Epidermal melanocyte (primary cell): Measurements from ENCODE around the gene PCDHGA10.
"Not testable (repeated sequence)": the region's sequence is repeated elsewhere in the genome, so short reads cannot be mapped to it uniquely, and the experiment has no call there.

Source experiments
- DNase-seq: peaks from one replicate; pipeline ENCODE4 v3.0.0; 2011; ENCODE audit warnings: low spot score; ENCODE audit not compliant: insufficient read length

PCDHGA10 gene

DNA sequence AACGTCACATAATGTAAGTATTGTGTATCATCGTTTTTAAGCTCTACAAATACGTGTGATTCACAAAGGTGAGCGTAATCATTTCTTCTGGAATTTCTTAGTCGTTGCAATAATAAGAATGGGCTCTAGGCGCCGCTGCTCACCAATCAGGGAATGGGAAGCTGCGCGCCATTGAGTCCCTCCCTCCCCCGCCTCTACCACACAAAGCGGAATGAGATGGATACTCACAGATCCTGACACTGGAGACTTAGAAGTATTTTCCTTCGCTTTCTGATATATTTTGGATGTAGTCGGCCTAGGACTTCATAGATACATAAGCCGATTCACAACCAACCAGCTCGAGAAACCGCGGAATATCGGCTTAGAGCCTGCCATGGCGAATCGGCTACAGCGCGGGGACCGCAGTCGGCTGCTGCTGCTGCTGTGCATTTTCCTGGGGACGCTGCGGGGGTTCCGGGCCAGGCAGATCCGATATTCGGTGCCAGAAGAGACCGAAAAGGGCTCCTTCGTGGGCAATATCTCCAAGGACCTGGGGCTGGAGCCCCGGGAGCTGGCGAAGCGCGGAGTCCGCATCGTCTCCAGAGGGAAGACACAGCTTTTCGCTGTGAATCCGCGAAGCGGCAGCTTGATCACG is 8.2 kb downstream of the PCDHGA10 start, which contains the start of gene PCDHGA11:
TSS of gene PCDHGA11 (plus strand) at position 197 of the 634 bp plus-strand sequence. CDS start at position 374, 177 bp downstream.
- DNase-seq, result no peak

DNA sequence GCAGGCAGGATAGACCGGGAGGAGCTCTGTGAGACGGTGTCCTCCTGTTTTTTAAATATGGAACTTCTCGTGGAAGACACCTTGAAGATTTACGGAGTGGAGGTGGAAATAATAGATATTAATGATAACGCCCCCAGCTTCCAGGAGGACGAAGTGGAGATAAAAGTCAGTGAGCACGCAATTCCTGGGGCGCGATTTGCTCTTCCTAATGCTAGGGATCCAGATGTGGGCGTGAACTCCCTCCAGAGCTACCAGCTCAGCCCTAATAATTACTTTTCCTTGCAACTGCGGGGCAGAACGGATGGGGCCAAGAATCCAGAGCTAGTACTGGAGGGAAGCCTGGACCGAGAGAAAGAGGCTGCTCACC is 8.7 kb downstream of the PCDHGA10 start:
- DNase-seq, result no peak

DNA sequence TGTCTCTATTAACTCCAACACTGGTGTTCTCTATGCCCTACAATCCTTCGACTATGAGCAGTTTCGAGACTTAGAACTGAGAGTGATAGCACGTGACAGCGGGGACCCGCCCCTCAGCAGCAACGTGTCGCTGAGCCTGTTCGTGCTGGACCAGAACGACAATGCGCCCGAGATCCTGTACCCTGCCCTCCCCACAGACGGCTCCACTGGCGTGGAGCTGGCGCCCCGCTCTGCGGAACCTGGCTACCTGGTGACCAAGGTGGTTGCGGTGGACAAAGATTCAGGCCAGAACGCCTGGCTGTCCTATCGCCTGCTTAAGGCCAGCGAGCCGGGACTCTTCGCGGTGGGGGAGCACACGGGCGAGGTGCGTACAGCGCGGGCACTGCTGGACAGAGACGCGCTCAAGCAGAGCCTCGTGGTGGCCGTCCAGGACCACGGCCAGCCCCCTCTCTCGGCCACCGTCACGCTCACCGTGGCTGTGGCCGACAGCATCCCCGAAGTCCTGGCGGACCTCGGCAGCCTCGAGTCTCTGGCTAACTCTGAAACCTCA is 10.0 kb downstream of the PCDHGA10 start:
- no peak for DNase-seq

DNA sequence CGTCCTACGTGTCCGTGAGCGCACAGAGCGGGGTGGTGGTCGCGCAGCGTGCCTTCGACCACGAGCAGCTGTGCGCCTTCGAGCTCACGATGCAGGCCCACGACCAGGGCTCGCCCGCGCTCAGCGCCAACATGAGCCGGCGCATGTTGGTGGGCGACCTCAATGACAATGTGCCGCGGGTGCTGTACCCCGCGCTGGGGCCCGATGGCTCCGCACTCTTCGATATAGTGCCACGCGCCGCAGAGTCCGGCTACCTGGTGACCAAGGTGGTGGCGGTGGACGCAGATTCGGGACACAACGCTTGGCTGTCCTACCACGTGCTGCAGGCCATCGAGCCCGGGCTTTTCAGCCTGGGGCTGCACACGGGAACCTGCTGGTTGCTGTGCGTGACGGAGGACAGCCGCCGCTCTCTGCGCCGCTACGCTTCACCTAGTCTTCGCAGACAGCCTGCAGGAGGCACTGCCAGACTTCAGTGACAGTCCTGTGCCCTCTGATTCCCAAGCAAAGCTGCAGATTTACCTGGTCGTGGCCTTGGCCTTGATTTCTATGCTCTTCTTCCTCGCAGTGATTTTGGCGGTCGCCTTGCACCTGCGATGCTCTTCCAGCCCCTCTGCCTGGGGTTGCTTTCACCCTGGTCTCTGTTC is 15.1 kb downstream of the PCDHGA10 start:
- DNase-seq, result no peak

DNA sequence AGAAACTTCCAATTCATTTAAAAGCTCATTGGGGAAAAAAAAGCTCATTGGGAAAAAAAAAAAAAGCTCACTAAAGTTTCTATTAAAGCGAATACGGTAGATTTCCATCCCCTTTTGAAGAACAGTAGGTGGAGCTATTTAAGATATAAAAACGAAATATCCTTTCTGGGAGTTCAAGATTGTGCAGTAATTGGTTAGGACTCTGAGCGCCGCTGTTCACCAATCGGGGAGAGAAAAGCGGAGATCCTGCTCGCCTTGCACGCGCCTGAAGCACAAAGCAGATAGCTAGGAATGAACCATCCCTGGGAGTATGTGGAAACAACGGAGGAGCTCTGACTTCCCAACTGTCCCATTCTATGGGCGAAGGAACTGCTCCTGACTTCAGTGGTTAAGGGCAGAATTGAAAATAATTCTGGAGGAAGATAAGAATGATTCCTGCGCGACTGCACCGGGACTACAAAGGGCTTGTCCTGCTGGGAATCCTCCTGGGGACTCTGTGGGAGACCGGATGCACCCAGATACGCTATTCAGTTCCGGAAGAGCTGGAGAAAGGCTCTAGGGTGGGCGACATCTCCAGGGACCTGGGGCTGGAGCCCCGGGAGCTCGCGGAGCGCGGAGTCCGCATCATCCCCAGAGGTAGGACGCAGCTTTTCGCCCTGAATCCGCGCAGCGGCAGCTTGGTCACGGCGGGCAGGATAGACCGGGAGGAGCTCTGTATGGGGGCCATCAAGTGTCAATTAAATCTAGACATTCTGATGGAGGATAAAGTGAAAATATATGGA is 17.7 kb downstream of the PCDHGA10 start, which contains the start of gene PCDHGA12:
TSS of gene PCDHGA12 (plus strand) at position 176 of the 782 bp plus-strand sequence. CDS start at position 429, 253 bp downstream.
- peak; percentile 76 for DNase-seq

DNA sequence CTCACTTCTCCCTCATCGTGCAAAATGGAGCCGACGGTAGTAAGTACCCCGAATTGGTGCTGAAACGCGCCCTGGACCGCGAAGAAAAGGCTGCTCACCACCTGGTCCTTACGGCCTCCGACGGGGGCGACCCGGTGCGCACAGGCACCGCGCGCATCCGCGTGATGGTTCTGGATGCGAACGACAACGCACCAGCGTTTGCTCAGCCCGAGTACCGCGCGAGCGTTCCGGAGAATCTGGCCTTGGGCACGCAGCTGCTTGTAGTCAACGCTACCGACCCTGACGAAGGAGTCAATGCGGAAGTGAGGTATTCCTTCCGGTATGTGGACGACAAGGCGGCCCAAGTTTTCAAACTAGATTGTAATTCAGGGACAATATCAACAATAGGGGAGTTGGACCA is 18.5 kb downstream of the PCDHGA10 start:
- no peak for DNase-seq

DNA sequence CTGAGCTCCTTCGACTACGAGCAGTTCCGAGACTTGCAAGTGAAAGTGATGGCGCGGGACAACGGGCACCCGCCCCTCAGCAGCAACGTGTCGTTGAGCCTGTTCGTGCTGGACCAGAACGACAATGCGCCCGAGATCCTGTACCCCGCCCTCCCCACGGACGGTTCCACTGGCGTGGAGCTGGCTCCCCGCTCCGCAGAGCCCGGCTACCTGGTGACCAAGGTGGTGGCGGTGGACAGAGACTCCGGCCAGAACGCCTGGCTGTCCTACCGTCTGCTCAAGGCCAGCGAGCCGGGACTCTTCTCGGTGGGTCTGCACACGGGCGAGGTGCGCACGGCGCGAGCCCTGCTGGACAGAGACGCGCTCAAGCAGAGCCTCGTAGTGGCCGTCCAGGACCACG is 19.5 kb downstream of the PCDHGA10 start:
- not testable (repeated sequence) for DNase-seq

DNA sequence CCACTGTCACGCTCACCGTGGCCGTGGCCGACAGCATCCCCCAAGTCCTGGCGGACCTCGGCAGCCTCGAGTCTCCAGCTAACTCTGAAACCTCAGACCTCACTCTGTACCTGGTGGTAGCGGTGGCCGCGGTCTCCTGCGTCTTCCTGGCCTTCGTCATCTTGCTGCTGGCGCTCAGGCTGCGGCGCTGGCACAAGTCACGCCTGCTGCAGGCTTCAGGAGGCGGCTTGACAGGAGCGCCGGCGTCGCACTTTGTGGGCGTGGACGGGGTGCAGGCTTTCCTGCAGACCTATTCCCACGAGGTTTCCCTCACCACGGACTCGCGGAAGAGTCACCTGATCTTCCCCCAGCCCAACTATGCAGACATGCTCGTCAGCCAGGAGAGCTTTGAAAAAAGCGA is 19.9 kb downstream of the PCDHGA10 start:
- DNase-seq, result not testable (repeated sequence)

DNA sequence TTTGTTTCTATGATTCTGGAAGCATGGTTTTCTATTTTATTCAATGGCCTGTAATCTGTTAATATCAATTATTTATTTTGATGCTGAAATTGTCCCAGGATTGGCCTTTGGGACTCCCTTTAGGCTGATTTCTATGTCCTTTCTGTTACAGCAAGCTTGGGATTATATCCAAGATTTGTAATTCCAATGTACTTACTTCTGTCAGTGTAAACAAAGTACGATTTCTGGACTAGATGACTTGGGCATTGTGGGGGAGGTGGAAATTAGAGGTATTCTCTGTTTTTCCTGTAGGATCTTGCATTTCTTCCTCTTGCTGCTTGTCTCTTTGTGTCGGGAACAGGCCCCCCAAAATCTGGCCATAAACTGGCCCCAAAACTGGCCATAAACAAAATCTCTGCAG is 21.2 kb downstream of the PCDHGA10 start:
- no peak for DNase-seq

DNA sequence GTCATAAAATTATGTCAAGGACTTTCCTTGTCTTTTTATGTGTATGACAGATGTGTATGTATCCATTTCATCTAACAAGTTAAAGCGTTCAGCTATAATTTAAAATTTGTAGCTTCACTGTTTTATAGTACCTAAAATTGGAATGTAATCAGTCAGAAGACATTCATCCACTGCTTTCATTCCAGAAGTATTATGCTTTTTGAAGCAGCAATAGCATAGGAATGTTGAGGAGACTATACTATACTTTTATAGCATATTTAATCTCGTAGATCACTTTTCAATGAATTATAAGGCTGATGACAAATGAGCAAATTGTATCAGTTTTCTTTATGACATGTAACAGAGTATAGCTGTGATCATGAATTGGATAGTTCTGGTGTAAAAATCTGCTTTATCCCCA is 24.4 kb downstream of the PCDHGA10 start:
- DNase-seq, result no peak

DNA sequence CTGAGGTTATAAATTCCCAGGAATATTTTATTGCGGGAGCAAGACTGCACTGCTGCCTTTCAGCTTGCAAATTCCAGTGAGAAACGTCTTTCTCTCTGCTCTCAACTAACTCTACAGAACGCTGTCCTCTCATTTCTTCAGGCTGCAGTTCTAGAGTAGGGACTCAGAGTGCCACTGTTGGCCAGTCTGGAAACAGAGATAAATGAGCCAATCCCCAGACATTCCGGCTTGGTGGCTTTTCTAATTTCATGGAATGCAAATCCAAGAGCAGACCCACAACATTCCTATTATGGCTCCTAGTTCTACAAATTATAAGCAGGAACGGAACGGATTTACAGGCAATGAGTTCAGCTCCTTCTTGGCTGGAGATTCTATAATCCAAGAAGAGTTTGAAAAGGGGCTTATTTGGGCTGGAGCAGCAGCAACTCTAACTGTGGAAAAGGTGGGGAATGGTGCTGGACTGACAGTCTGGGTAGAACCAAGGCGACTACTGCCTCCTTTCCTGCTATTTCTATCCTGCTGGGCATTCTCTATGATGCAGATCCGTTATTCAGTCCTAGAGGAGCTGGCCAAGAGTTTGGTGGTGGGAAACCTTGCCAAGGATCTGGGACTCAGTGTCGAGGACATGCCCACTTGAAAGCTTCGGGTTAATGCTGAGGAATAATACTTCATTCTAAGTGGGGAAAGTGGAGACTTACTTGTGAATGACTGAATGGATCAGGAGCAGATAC is 26.8 kb downstream of the PCDHGA10 start:
- no peak for DNase-seq

DNA sequence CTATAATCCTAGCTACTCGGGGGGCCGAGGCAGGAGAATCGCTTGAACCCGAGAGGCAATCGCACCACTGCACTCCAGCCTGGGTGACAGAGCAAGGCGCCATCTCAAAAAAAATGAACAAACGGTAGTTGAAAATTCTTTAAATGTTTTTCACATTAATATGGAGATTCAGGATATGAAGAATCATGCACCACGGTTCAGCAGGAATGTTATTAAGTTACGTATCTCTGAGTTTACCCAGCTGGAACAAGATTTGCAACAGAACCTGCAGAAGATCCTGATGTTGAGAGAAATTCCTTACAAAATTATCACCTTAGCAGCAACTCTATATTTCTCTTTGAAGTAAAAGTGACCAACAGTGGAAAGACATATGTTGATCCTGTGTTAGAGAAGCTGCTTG is 27.6 kb downstream of the PCDHGA10 start:
- DNase-seq, result no peak

DNA sequence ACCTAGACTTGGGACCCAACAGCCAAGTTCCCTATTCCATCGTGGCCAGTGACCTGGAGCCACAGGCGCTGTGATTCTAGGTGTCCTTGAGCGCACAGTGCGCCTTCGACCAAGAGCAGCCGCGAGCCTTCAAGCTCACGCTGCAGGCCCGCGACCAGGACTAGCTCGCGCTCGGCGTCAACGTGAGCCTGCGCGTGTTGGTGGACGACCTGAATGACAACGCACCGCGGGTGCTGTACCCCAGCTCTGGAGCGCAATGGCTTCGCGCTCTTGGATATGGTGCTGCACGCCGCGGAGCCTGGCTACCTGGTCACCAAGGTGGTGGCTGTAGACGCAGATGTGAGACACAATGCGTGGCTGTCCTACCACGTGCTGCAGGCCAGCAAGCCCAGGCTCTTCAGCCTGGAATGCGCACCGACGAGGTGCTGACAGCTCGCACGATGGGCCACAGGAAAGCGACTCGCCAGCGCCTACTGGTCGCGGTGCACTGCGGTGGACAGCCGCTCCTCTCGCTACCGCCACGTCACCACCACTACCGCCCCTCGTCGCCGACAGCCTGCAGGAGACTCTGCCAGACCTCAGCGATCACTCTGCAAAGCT is 28.9 kb downstream of the PCDHGA10 start:
- DNase-seq, result no peak

DNA sequence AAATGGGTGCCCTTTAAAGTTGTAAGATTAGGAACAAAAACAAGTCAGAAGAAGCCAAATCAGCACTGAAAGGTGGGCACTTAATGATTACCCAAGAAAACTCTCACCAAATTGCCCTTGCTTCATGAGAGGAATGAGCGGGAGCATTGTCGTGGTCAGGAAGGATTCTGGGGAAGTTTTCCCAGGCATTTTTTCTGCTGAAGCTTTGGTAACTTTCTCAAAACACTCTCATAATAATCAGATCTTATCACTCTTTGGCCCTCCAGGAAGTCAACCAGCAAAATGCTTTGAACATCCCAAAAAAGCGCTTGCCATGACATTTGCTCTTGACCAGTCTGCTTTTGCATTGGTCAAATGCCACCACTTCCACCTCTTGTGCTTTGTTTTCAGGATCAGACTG is 52.6 kb downstream of the PCDHGA10 start:
- no peak for DNase-seq
